ENCODE results near the gene KIF3A. TPM values are rescaled to one million over a fixed set of nuclear protein-coding genes. Genes with fewer than 3 reads are reported as not detected.
A peak's percentile ranks its signal among the peaks of the same experiment; 100 is the strongest.

KIF3A gene
- total and polyA plus RNA-seq, 2 of the 8 experiments (the other 6 are each of a cell fraction or from before 2014, with no cell fraction given): 3.1 to 13.1 TPM

GRCh38 chr5:132772291-132773070 is 35.1 kb upstream of the KIF3A start:
- no peak overlapping the region for H3K14ac ChIP-seq (ENCODE audit: insufficient read length)
- 0 out of 4 replicates have a peak overlapping the region, but pooled peaks of 1 of the 2 experiments have one; percentile 22 for H3K4me2 ChIP-seq (ENCODE audit: insufficient read depth in 1 of 2, low read depth in 2 of 2, low read length in 2 of 2)
- peaks cover 0 to 22% (median 5%) of the 10 kb centered on the region in 4 experiments; a peak in 5 of 7 replicates for H3K4me1 ChIP-seq (replicated peaks in 1 of 4; ENCODE audit: control insufficient read depth in 3 of 4, insufficient read depth in 4 of 4, low read length in 3 of 4)
- H4K8ac ChIP-seq (ENCODE audit: extremely low read depth, insufficient read depth, low read length): no peak overlapping the region
- peaks cover 0 to 7% of the 10 kb centered on the region in 2 experiments; a peak in 1 of 4 replicates for H3K79me2 ChIP-seq (ENCODE audit: control insufficient read depth in 1 of 2, insufficient read depth in 2 of 2, low read length in 2 of 2)
- H2BK15ac ChIP-seq (ENCODE audit: low read length): no peak overlapping the region
- peaks cover 0 to 28% (median 19%) of the 10 kb centered on the region in 4 experiments; a peak in 6 of 7 replicates for H3K27me3 ChIP-seq (replicated peaks in 1 of 4; ENCODE audit: control insufficient read depth in 3 of 4, extremely low read depth in 1 of 4, insufficient read depth in 3 of 4, low read length in 3 of 4)
- FAIRE-seq: no peak
- H2AFZ ChIP-seq (ENCODE audit: low read length): no peak overlapping the region
- DNase-seq (ENCODE audit: low read depth in 1 of 2, low spot score in 2 of 2): no peak
- H3K23ac ChIP-seq (ENCODE audit: insufficient read length): no peak overlapping the region
- H2BK12ac ChIP-seq (ENCODE audit: low read depth, low read length): peak overlapping the region; percentile 17
- peaks cover 5% of the 10 kb centered on the region for H3K23me2 ChIP-seq (ENCODE audit: low read depth, low read length)
- no peak overlapping the region for H3K4ac ChIP-seq (replicated peaks; ENCODE audit: insufficient read length, low read depth, low read length)
- 98% methylated on average over 8 of the region's 8 CpGs; no CpG with 5 or more reads in 1 of the 2 experiments for WGBS, 2 experiments (ENCODE audit: extremely low coverage in 1 of 2, insufficient coverage in 1 of 2, insufficient read length in 1 of 2, insufficient replicate concordance in 2 of 2, low coverage in 1 of 2, low lambda C conversion rate in 2 of 2, missing lambda C conversion rate in 1 of 2)
- H3K36me3 ChIP-seq (ENCODE audit: control insufficient read depth in 2 of 4, insufficient read depth in 4 of 4, low read length in 3 of 4): no peaks in the 10 kb centered on the region
- no peak overlapping the region for H3K56ac ChIP-seq (replicated peaks; ENCODE audit: insufficient read length, low read depth, low read length)
- no peak overlapping the region for H2BK5ac ChIP-seq (ENCODE audit: low read depth, low read length)
- H3K4me3 ChIP-seq (ENCODE audit: extremely low read depth in 1 of 4, insufficient read depth in 2 of 4, low read depth in 3 of 4, low read length in 4 of 4): no peak overlapping the region
- H3K27ac ChIP-seq (ENCODE audit: low read depth, low read length): no peak overlapping the region
- no peak overlapping the region for H4K91ac ChIP-seq (replicated peaks; ENCODE audit: insufficient read length, low read length)
- no peak overlapping the region for H3K18ac ChIP-seq (ENCODE audit: extremely low read depth, low read length)
- H3K79me1 ChIP-seq (ENCODE audit: low read depth, low read length): peaks cover 4% of the 10 kb centered on the region
- ChIA-PET CTCF (ENCODE audit: partially characterized antibody) (interaction anchor here (0.9 to 6.6 kb wide), 7 partner anchors 9 to 56 kb away, joined by 3 to 58 read pairs (median 4); partner anchors contain the start of gene CCNI2), POLR2A (ENCODE audit: partially characterized antibody) (interaction anchor here (1.2 kb wide), 1 partner anchor 10 kb away, joined by 4 read pairs; no protein-coding TSS in a partner anchor)
- peaks cover 3 to 13% of the 10 kb centered on the region in 2 experiments for H4K20me1 ChIP-seq (replicated peaks in 1 of 2; ENCODE audit: control insufficient read depth in 1 of 2, insufficient read depth in 2 of 2, low read length in 2 of 2)
- H3K9me3 ChIP-seq (ENCODE audit: insufficient read depth in 2 of 2, low read depth in 1 of 2, low read length in 1 of 2): no peaks in the 10 kb centered on the region
- peak overlapping the region; percentile 46; the same call in 1 of the 2 replicates for H2AK5ac ChIP-seq (ENCODE audit: low read depth, low read length)
- H2BK20ac ChIP-seq (ENCODE audit: low read length): no peak overlapping the region
- H4K5ac ChIP-seq (ENCODE audit: insufficient read length, low read depth, low read length): no peak overlapping the region
- H3K9ac ChIP-seq (replicated peaks in 1 of 4; ENCODE audit: extremely low read depth in 1 of 4, low read depth in 3 of 4, low read length in 3 of 4): no peak overlapping the region
- H2BK120ac ChIP-seq (replicated peaks; ENCODE audit: low read depth, low read length): no peak overlapping the region
- TF ChIP-seq TAF1 (IDR thresholded peaks at IDR 0.05; ENCODE audit: low read depth, low read length) (no peak), HDAC6 (IDR thresholded peaks at IDR 0.05; ENCODE audit: low read depth, low read length) (no peak), BRCA1 (IDR thresholded peaks at IDR 0.05; ENCODE audit: low read depth, low read length) (no peak), CBX5 (IDR thresholded peaks at IDR 0.05; ENCODE audit: low read depth, low read length) (no peak), KDM4A (IDR thresholded peaks at IDR 0.05; ENCODE audit: low read depth, low read length, severe bottlenecking) (no peak), KDM5A (IDR thresholded peaks at IDR 0.05; ENCODE audit: low read length) (no peak)
- TF ChIP-seq, protein P1, sequence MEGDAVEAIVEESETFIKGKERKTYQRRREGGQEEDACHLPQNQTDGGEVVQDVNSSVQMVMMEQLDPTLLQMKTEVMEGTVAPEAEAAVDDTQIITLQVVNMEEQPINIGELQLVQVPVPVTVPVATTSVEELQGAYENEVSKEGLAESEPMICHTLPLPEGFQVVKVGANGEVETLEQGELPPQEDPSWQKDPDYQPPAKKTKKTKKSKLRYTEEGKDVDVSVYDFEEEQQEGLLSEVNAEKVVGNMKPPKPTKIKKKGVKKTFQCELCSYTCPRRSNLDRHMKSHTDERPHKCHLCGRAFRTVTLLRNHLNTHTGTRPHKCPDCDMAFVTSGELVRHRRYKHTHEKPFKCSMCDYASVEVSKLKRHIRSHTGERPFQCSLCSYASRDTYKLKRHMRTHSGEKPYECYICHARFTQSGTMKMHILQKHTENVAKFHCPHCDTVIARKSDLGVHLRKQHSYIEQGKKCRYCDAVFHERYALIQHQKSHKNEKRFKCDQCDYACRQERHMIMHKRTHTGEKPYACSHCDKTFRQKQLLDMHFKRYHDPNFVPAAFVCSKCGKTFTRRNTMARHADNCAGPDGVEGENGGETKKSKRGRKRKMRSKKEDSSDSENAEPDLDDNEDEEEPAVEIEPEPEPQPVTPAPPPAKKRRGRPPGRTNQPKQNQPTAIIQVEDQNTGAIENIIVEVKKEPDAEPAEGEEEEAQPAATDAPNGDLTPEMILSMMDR (IDR thresholded peaks at IDR 0.05; ENCODE audit: control extremely low read depth in 1 of 3, insufficient read depth in 1 of 3, low read depth in 1 of 3, low read length in 3 of 3): no peak
- TF ChIP-seq, protein P2, sequence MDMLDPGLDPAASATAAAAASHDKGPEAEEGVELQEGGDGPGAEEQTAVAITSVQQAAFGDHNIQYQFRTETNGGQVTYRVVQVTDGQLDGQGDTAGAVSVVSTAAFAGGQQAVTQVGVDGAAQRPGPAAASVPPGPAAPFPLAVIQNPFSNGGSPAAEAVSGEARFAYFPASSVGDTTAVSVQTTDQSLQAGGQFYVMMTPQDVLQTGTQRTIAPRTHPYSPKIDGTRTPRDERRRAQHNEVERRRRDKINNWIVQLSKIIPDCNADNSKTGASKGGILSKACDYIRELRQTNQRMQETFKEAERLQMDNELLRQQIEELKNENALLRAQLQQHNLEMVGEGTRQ (IDR thresholded peaks at IDR 0.05; ENCODE audit: low read length): no peak
